Activated CD8-positive, alpha-beta T cell treated with anti-CD3 and anti-CD28 coated beads for 36 hours (primary cell): ENCODE measurements around the gene STAG3. TPM values are rescaled to one million over a fixed set of nuclear protein-coding genes. Genes with fewer than 3 reads are reported as not detected.

Experiments used
- ATAC-seq: fragments of 200-7000 bp; cut with Tn5 transposase; one replicate; pipeline ENCODE4 v1.10.0; 2021; ENCODE audit warnings: mild to moderate bottlenecking, moderate library complexity
- CTCF ChIA-PET: fragments of 350-600 bp; sonication (Branson Sonifier 250); formaldehyde crosslinking; loops from one replicate; lab custom pipeline; 2021; ENCODE audit warnings: antibody characterized with exemption; lab: Charles Lee
- POLR2A ChIA-PET: fragments of 350-600 bp; sonication (Branson Sonifier 250); formaldehyde crosslinking; loops from one replicate; lab custom pipeline; 2021; ENCODE audit warnings: antibody characterized with exemption; lab: Charles Lee
- DNase-seq: peaks from one replicate; pipeline ENCODE4 v3.0.0-alpha.2; 2020
- H3K27ac Mint-ChIP-seq: one replicate; pipeline ENCODE4 v1.8.0; 2021; ENCODE audit warnings: mild to moderate bottlenecking, mixed read lengths
- H3K27me3 Mint-ChIP-seq: one replicate; pipeline ENCODE4 v1.8.0; 2021; ENCODE audit warnings: mixed read lengths
- H3K36me3 Mint-ChIP-seq: one replicate; pipeline ENCODE4 v1.8.0; 2021; ENCODE audit warnings: low read depth, mixed read lengths
- H3K4me1 Mint-ChIP-seq: one replicate; pipeline ENCODE4 v1.8.0; 2021; ENCODE audit warnings: low read depth, mixed read lengths
- H3K4me3 Mint-ChIP-seq: one replicate; pipeline ENCODE4 v1.8.0; 2021; ENCODE audit warnings: mild to moderate bottlenecking, moderate library complexity, mixed read lengths
- H3K9me3 Mint-ChIP-seq: one replicate; pipeline ENCODE4 v1.8.0; 2021; ENCODE audit warnings: mixed read lengths
- CTCF ChIP-seq: fragments of 200-600 bp; IDR thresholded peaks from one replicate; pipeline ENCODE4 v1.8.0; 2022; ENCODE audit warnings: antibody characterized with exemption, mild to moderate bottlenecking
- intact Hi-C: fragments of 100-400 bp; cut with micrococcal nuclease; formaldehyde crosslinking; loops from one replicate; pipeline ENCODE4 v1.10.0; 2022
- total RNA-seq, 2 experiments: library from RNA; stranded (reverse); gene quantifications; one replicate each; pipeline ENCODE4 v1.2.3, GENCODE V29; 2021

The STAG3 gene
- total RNA-seq, 2 experiments from 2014 or later: 13.2 to 15.8 TPM

- ChIA-PET POLR2A (interaction anchor here (1.1 kb wide), 1 partner anchor 9 kb away, joined by 3 read pairs; no protein-coding TSS in a partner anchor), CTCF (interaction anchor here (0.6 kb wide), 1 partner anchor 20 kb away, joined by 4 read pairs; no protein-coding TSS in a partner anchor)
- Mint-ChIP-seq H3K4me3 (no peak overlapping the region), H3K36me3 (peaks cover 36% of the 10 kb centered on the region), H3K9me3 (no peaks in the 10 kb centered on the region), H3K4me1 (peaks cover 42% of the 10 kb centered on the region), H3K27ac (peak overlapping the region; percentile 75), H3K27me3 (no peaks in the 10 kb centered on the region)
- intact Hi-C loops: no loop called here
- DNase-seq (no peak), ATAC-seq (no peak)
- no peak for TF ChIP-seq CTCF
These were observed 25.3 kb upstream of the STAG3 start for GRCh38 chr7:100152404-100152803.

GRCh38 chr7:100152937-100153666 lies 24.6 kb upstream of the STAG3 start:
- H3K27me3 Mint-ChIP-seq: no peaks in the 10 kb centered on the region
- intact Hi-C loops: no loop called here

GRCh38 chr7:100153708-100154535 lies 23.8 kb upstream of the STAG3 start:
- TF ChIP-seq CTCF: no peak
- ATAC-seq (no peak), DNase-seq (no peak)
- H3K4me3 Mint-ChIP-seq: no peak overlapping the region
- CTCF ChIA-PET: interaction anchor here (1.4 to 1.6 kb wide), 2 partner anchors 21 to 23 kb away, joined by 5 to 6 read pairs; no protein-coding TSS in a partner anchor
- peaks cover 43% of the 10 kb centered on the region for H3K4me1 Mint-ChIP-seq
- POLR2A ChIA-PET: interaction anchor here (0.6 kb wide), 1 partner anchor 688 kb away, joined by 4 read pairs; no protein-coding TSS in a partner anchor
- peaks cover 36% of the 10 kb centered on the region for H3K36me3 Mint-ChIP-seq
- intact Hi-C loops: no loop called here
- H3K27ac Mint-ChIP-seq: peak overlapping the region; percentile 42
- H3K9me3 Mint-ChIP-seq: no peaks in the 10 kb centered on the region
- H3K27me3 Mint-ChIP-seq: no peaks in the 10 kb centered on the region

More at GRCh38 chr7:100152937-100153666, 24.6 kb upstream of the STAG3 start:
- DNase-seq: no peak
- ChIA-PET CTCF (interaction anchor here (0.6 kb wide), 1 partner anchor 21 kb away, joined by 4 read pairs; no protein-coding TSS in a partner anchor), POLR2A (interaction anchor here (1.1 kb wide), 1 partner anchor 9 kb away, joined by 3 read pairs; no protein-coding TSS in a partner anchor)
- Mint-ChIP-seq H3K27ac (peak overlapping the region; percentile 42), H3K36me3 (peaks cover 39% of the 10 kb centered on the region), H3K4me3 (no peak overlapping the region), H3K9me3 (no peaks in the 10 kb centered on the region), H3K4me1 (peaks cover 46% of the 10 kb centered on the region)
- no peak for ATAC-seq
- no peak for TF ChIP-seq CTCF

- DNase-seq (no peak), ATAC-seq (no peak)
- peaks cover 36% of the 10 kb centered on the region for H3K36me3 Mint-ChIP-seq
- H3K9me3 Mint-ChIP-seq: no peaks in the 10 kb centered on the region
- intact Hi-C loops: no loop called here
- H3K27me3 Mint-ChIP-seq: no peaks in the 10 kb centered on the region
- no peak for TF ChIP-seq CTCF
- CTCF ChIA-PET: interaction anchor here (1.2 to 1.6 kb wide), 3 partner anchors 22 to 63 kb away, joined by 3 to 6 read pairs (median 5); no protein-coding TSS in a partner anchor
- peak overlapping the region; percentile 28 for H3K27ac Mint-ChIP-seq
- POLR2A ChIA-PET: interaction anchor here (0.6 to 1.2 kb wide), 3 partner anchors 21 to 687 kb away, joined by 3 to 4 read pairs (median 3); no protein-coding TSS in a partner anchor
- peaks cover 46% of the 10 kb centered on the region for H3K4me1 Mint-ChIP-seq
- H3K4me3 Mint-ChIP-seq: no peak overlapping the region
These were observed 22.8 kb upstream of the STAG3 start for GRCh38 chr7:100154651-100155491.
